T-cell (primary cell): ENCODE data around the gene MAP2K5. TPM values are rescaled to one million over a fixed set of nuclear protein-coding genes. Genes with fewer than 3 reads are reported as not detected.

Experiments
- ATAC-seq, 4 experiments: fragments of 200-7000 bp in 3 of 4; fragments of 150-1000 bp in 1 of 4; cut with Tn5 transposase; replicated peaks in 1 of 4; 1 replicate in 3 of 4; 2 replicates in 1 of 4; pipeline ENCODE4 v1.10.0; 2021; ENCODE audit warnings: moderate library complexity in 3 of 4, mild to moderate bottlenecking in 2 of 4, moderate number of reproducible peaks in 1 of 4
- CTCF ChIA-PET, 2 donors: fragments of 300-600 bp; sonication (Branson Sonifier 250); formaldehyde crosslinking; loops; one replicate each; lab custom pipeline; 2022; ENCODE audit warnings: antibody characterized with exemption in 2 of 2; lab: Charles Lee
- POLR2A ChIA-PET, 2 donors: fragments of 300-600 bp; sonication (Branson Sonifier 250); formaldehyde crosslinking; loops; one replicate each; lab custom pipeline; 2022; ENCODE audit warnings: antibody characterized with exemption in 2 of 2; lab: Charles Lee
- DNase-seq, 35 experiments: peaks; one replicate each; pipeline versions ENCODE4 v3.0.0 to v3.0.0-alpha.2; 2013 to 2023
- H3K27ac ChIP-seq: one replicate; pipeline ENCODE4 v1.5.1; 2013; ENCODE audit warnings: low read length
- H3K27me3 ChIP-seq, 2 experiments: replicated peaks in 1 of 2; 1 replicate in 1 of 2; 2 replicates in 1 of 2; pipeline versions ENCODE4 v1.6.1 to v1.7.0; 2013; ENCODE audit warnings: low read length in 1 of 2, mixed read lengths in 1 of 2; ENCODE audit not compliant: control insufficient read depth in 2 of 2, insufficient read depth in 2 of 2; ENCODE audit errors: extremely low read depth in 1 of 2
- H3K36me3 ChIP-seq, 2 donors: 1 replicate in 1 of 2; 2 replicates in 1 of 2; pipeline versions ENCODE4 v1.6.1 to v1.7.0; 2013; ENCODE audit warnings: low read length in 1 of 2; ENCODE audit not compliant: control insufficient read depth in 2 of 2, insufficient read depth in 1 of 2; ENCODE audit errors: extremely low read depth in 1 of 2
- H3K4me1 ChIP-seq, 2 experiments: 1 replicate in 1 of 2; 2 replicates in 1 of 2; pipeline versions ENCODE4 v1.6.1 to v1.7.0; 2013; ENCODE audit warnings: low read length in 2 of 2, mixed read lengths in 1 of 2; ENCODE audit not compliant: insufficient read depth in 2 of 2, control insufficient read depth in 1 of 2; ENCODE audit errors: extremely low read depth in 1 of 2
- H3K4me3 ChIP-seq, 2 donors: 1 replicate in 1 of 2; 2 replicates in 1 of 2; pipeline versions ENCODE4 v1.5.1 to v1.7.0; 2013; ENCODE audit warnings: mild to moderate bottlenecking in 2 of 2, low read length in 1 of 2, moderate library complexity in 1 of 2; ENCODE audit not compliant: control insufficient read depth in 1 of 2; ENCODE audit errors: extremely low read depth in 1 of 2
- H3K9me3 ChIP-seq: 2 replicates; pipeline ENCODE4 v1.7.0; 2013
- H3K27ac Mint-ChIP-seq, 2 donors: one replicate each; pipeline ENCODE4 v1.8.0; 2020 to 2021; ENCODE audit warnings: mild to moderate bottlenecking in 2 of 2, mixed read lengths in 2 of 2
- H3K27me3 Mint-ChIP-seq, 2 donors: one replicate each; pipeline ENCODE4 v1.8.0; 2021 to 2022; ENCODE audit warnings: mixed read lengths in 2 of 2
- H3K36me3 Mint-ChIP-seq: one replicate; pipeline ENCODE4 v1.8.0; 2021; ENCODE audit warnings: mixed read lengths
- H3K4me1 Mint-ChIP-seq, 3 donors: one replicate each; pipeline ENCODE4 v1.8.0; 2020 to 2022; ENCODE audit warnings: mixed read lengths in 3 of 3, mild to moderate bottlenecking in 1 of 3
- H3K4me3 Mint-ChIP-seq, 3 donors: one replicate each; pipeline ENCODE4 v1.8.0; 2020 to 2022; ENCODE audit warnings: mild to moderate bottlenecking in 3 of 3, mixed read lengths in 3 of 3, moderate library complexity in 3 of 3
- H3K9me3 Mint-ChIP-seq, 3 donors: one replicate each; pipeline ENCODE4 v1.8.0; 2020 to 2022; ENCODE audit warnings: mixed read lengths in 3 of 3
- WGBS: methylation state at CpG from one replicate; pipeline ENCODE4 v1.1.5; 2013; ENCODE audit warnings: missing lambda C conversion rate; ENCODE audit not compliant: insufficient coverage; 5-methylcytosine and 5-hydroxymethylcytosine counted together
- total RNA-seq, 35 experiments: library from RNA in 6 of 35; stranded (reverse) in 6 of 35; fragments of 120-200 nt in 1 of 35; gene quantifications; one replicate each; pipeline versions ENCODE4 v1.2.1 to v1.2.4 and lab custom pipeline; 2013 to 2026

The MAP2K5 gene
- total RNA-seq, 5 donors from 2014 or later (not counting 1 experiment from before 2014, with no cell fraction given), result 24.5 to 35.5 (median 28.5) TPM

DNA sequence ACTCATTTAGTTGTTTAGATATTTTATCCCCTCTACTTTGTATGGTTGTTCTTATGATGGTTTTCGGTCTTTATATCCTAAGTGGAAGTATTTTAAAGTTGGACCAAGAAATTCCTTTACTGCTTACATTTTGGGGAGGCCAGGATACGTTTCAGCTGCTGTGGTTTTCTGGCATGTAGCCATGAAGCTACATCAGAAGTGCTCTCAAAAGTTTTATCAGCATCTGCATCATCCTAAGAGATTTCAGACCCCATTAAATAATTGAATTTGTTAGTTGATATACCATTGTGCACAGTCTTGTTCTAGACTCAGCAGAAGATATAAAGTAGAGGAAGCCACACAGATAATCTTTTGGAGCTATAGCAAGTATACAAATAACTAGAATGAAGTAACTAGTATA is 232.7 kb downstream of the MAP2K5 start:
- Histone ChIP-seq H3K4me1 (no peaks in the 10 kb centered on the region), H3K9me3 (no peaks in the 10 kb centered on the region), H3K27me3 (no peaks in the 10 kb centered on the region), H3K4me3 (no peak overlapping the region), H3K27ac (no peak overlapping the region), H3K36me3 (peaks cover 0 to 5% of the 10 kb centered on the region in 2 donors)
- H3K36me3 Mint-ChIP-seq, result peaks cover 25% of the 10 kb centered on the region
- no peaks in the 10 kb centered on the region for H3K27me3 Mint-ChIP-seq
- peaks cover 0 to 3% (median 0%) of the 10 kb centered on the region in 3 donors for H3K4me1 Mint-ChIP-seq
- CTCF ChIA-PET, result no interaction called here
- no peak overlapping the region for H3K27ac Mint-ChIP-seq
- DNase-seq (no peak), ATAC-seq (no peak)
- H3K4me3 Mint-ChIP-seq, result no peak overlapping the region
- no peaks in the 10 kb centered on the region for H3K9me3 Mint-ChIP-seq
- no CpG with 5 or more reads among the region's 2 CpGs for WGBS
- POLR2A ChIA-PET, result no interaction called here

GRCh38 chr15:67775998-67776397 is 233.5 kb downstream of the MAP2K5 start:
- H3K4me1 ChIP-seq, result no peaks in the 10 kb centered on the region
- Mint-ChIP-seq H3K4me3 (no peak overlapping the region), H3K36me3 (peaks cover 22% of the 10 kb centered on the region), H3K9me3 (no peaks in the 10 kb centered on the region), H3K27me3 (no peaks in the 10 kb centered on the region), H3K27ac (no peak overlapping the region), H3K4me1 (peaks cover 0 to 3% (median 0%) of the 10 kb centered on the region in 3 donors)
- no peak overlapping the region for H3K4me3 ChIP-seq
- 100% methylated on average over 3 of the region's 3 CpGs for WGBS
- CTCF ChIA-PET, result no interaction called here
- H3K36me3 ChIP-seq, result peaks cover 0 to 5% of the 10 kb centered on the region in 2 donors
- no peak for ATAC-seq
- no peaks in the 10 kb centered on the region for H3K27me3 ChIP-seq
- POLR2A ChIA-PET, result no interaction called here
- H3K9me3 ChIP-seq, result no peaks in the 10 kb centered on the region
- no peak overlapping the region for H3K27ac ChIP-seq
- DNase-seq, result no peak

- no peak overlapping the region for H3K4me3 ChIP-seq
- peaks cover 0 to 5% of the 10 kb centered on the region in 2 donors for H3K36me3 ChIP-seq
- H3K9me3 Mint-ChIP-seq, result no peaks in the 10 kb centered on the region
- CTCF ChIA-PET, result interaction anchor here in 1 of 2 donors (0.5 kb wide), 1 partner anchor 607 kb away, joined by 6 read pairs; no protein-coding TSS in a partner anchor
- no peaks in the 10 kb centered on the region for H3K9me3 ChIP-seq
- H3K4me3 Mint-ChIP-seq, result no peak overlapping the region
- peaks cover 0 to 3% (median 0%) of the 10 kb centered on the region in 3 donors for H3K4me1 Mint-ChIP-seq
- no peaks in the 10 kb centered on the region for H3K27me3 ChIP-seq
- no peaks in the 10 kb centered on the region for H3K4me1 ChIP-seq
- peaks cover 22% of the 10 kb centered on the region for H3K36me3 Mint-ChIP-seq
- ATAC-seq, result no peak
- POLR2A ChIA-PET, result no interaction called here
- no peak overlapping the region for H3K27ac Mint-ChIP-seq
- no peak overlapping the region for H3K27ac ChIP-seq
- WGBS, result no CpG with 5 or more reads among the region's 3 CpGs
- no peaks in the 10 kb centered on the region for H3K27me3 Mint-ChIP-seq
- DNase-seq, result no peak
These were observed 234.1 kb downstream of the MAP2K5 start for GRCh38 chr15:67776600-67776999.

- ChIA-PET CTCF (interaction anchor here in 1 of 2 donors (0.5 kb wide), 1 partner anchor 607 kb away, joined by 6 read pairs; no protein-coding TSS in a partner anchor), POLR2A (no interaction called here)
- peaks cover 22% of the 10 kb centered on the region for H3K36me3 Mint-ChIP-seq
- ATAC-seq (no peak), DNase-seq (no peak)
- H3K4me3 Mint-ChIP-seq, result no peak overlapping the region
- 76% methylated on average over 3 of the region's 5 CpGs for WGBS
- no peak overlapping the region for H3K27ac Mint-ChIP-seq
- H3K9me3 ChIP-seq, result no peaks in the 10 kb centered on the region
- H3K4me1 ChIP-seq, result no peaks in the 10 kb centered on the region
- H3K9me3 Mint-ChIP-seq, result no peaks in the 10 kb centered on the region
- H3K27me3 Mint-ChIP-seq, result no peaks in the 10 kb centered on the region
- H3K27ac ChIP-seq, result no peak overlapping the region
- H3K4me1 Mint-ChIP-seq, result peaks cover 0 to 5% (median 2%) of the 10 kb centered on the region in 3 donors
- H3K27me3 ChIP-seq, result no peaks in the 10 kb centered on the region
- H3K4me3 ChIP-seq, result no peak overlapping the region
- peaks cover 0 to 5% of the 10 kb centered on the region in 2 donors for H3K36me3 ChIP-seq
These were observed 234.6 kb downstream of the MAP2K5 start for GRCh38 chr15:67777071-67777470.

DNA sequence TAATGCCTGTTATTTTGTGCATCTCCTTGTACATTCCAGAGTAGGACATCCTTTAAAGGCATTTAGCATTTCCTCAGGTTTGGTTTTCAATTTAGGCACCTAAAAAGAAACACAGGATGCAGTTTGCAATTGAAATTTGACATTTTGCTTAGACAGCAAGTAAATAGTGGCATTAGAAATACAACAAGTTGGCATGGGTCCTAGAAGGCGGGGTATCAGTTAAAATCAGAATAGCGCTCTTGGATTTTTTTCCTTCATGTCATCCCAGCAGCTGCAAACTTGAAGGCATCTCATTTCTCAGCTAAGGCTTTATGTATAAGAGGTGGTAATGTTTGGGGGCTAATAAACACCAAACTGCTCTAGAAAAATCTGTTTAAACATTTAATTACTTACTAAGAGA is 235.3 kb downstream of the MAP2K5 start:
- no peak overlapping the region for H3K27ac ChIP-seq
- Mint-ChIP-seq H3K4me1 (peaks cover 3 to 11% (median 8%) of the 10 kb centered on the region in 3 donors), H3K9me3 (no peaks in the 10 kb centered on the region), H3K27me3 (no peaks in the 10 kb centered on the region), H3K27ac (no peak overlapping the region), H3K36me3 (peaks cover 19% of the 10 kb centered on the region), H3K4me3 (no peak overlapping the region)
- DNase-seq (no peak), ATAC-seq (no peak)
- no peaks in the 10 kb centered on the region for H3K27me3 ChIP-seq
- peaks cover 2 to 5% of the 10 kb centered on the region in 2 experiments for H3K4me1 ChIP-seq
- ChIA-PET CTCF (no interaction called here), POLR2A (no interaction called here)
- no peaks in the 10 kb centered on the region for H3K9me3 ChIP-seq
- H3K36me3 ChIP-seq, result peaks cover 0 to 5% of the 10 kb centered on the region in 2 donors
- H3K4me3 ChIP-seq, result no peak overlapping the region
- WGBS, result no CpG with 5 or more reads among the region's 2 CpGs

DNA sequence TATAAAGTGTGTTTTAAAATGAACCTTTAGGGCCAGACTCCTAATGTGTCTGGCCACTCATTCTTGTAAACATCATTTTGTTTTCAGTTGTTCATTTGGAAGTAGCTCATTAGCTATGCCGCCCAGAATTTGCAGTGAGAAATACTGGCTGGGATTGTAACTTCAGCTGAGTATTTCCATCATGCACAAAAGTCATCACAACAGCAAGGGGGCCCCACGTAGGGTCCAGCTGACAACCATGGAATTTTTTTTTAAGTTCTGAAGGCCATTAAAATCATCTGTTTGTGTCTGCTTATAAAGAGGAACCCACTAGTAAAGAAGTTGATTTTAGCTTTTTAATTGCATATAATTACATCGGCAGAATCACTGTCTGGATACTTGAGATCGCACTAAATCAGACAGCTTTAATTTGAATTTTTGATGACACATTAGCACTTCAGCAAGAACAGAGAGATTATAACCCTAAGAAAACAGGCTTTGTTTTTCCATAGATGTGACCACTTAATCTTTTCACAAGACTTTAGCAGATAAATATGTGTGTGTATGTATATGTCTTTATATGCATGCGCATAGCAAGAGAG is 236.6 kb downstream of the MAP2K5 start:
- Histone ChIP-seq H3K27ac (no peak overlapping the region), H3K36me3 (peaks cover 0 to 5% of the 10 kb centered on the region in 2 donors), H3K27me3 (no peaks in the 10 kb centered on the region), H3K4me1 (peaks cover 14 to 15% of the 10 kb centered on the region in 2 experiments), H3K4me3 (no peak overlapping the region), H3K9me3 (no peaks in the 10 kb centered on the region)
- Mint-ChIP-seq H3K9me3 (no peaks in the 10 kb centered on the region), H3K4me3 (no peak overlapping the region), H3K36me3 (peaks cover 20% of the 10 kb centered on the region), H3K27ac (no peak overlapping the region), H3K27me3 (no peaks in the 10 kb centered on the region), H3K4me1 (peaks cover 16 to 22% (median 20%) of the 10 kb centered on the region in 3 donors)
- 100% methylated on average over 1 of the region's 5 CpGs for WGBS
- POLR2A ChIA-PET, result no interaction called here
- CTCF ChIA-PET, result no interaction called here
- no peak for DNase-seq
- ATAC-seq, result no peak
